Inflammatory macrophage (primary cell): Measurements from ENCODE around the gene TRIM66.
"Not testable (repeated sequence)": the region's sequence is repeated elsewhere in the genome, so short reads cannot be mapped to it uniquely, and the experiment has no call there.

ENCODE experiments used
- DNase-seq, 2 donors: peaks; one replicate each; pipeline ENCODE4 v3.0.0-alpha.2; 2020 to 2022

The TRIM66 gene

DNA sequence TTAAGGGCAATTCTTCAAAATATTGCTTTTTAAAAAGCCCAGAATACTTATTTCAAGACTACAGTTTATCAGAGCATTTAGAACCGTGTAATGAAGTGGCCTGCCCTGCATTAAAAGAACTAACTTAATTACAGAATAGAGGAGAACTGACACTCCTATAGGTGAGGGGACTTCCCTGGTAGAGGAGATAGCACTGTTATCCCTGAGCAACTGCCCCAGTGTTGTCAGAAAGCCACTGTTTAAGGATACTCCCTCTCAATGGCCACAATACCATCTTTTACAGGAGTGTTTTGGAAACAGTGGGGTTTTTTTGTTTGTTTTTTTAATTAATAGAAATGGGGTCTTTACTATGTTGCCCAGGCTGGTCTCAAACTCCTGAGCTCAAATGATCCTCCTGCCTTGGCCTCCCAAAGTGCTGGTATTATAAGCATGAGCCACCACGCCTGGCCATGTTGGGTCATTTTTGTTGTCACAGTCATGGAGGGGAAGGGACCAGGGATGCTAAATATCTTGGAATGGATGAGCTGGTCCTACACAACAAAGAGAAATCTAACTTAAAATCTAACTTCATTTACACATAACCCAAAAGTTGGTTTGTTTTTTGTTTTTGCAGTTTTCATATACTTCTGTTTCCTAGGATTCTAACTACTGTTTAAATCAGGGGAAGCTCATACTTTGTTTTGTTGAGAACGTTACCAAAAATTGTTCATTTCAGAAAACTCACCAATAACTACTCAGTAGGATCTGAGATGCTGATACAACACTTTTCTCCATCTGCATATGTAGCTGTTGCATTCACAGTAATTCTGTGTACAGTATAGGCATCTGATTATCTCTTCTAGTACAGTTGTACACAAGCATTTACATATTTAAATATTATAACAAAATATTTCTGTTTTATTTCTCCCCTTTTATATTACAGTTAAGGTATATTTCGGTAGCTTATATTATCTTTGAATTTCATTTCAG, 8.2 kb upstream of the TRIM66 start:
- no peak for DNase-seq

DNA sequence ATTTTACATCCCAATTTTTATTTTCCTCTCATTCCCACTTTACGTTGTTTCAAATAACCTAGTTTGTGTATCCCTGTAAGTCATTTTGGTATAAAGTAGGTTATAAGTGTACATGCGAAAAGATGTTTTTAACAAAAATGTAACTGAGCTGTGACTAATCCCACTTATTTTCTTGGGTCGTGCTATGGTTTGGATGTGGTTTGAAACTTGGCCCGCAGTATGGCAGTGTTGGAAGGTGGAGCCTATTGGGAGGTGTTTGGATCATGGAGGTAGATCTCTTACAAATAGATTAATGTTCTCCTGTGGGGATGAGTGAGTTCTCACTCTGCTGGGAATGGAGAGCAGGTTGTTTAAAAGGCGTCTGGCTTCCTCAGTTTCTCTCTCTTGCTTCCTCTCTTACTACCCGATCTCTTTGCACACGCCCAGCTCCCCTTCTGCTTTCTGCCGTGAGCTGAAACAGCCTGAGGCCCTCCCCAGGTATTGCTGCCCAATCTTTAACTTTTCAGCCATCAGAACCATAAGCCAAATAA, 7.3 kb upstream of the TRIM66 start:
- no peak for DNase-seq

DNA sequence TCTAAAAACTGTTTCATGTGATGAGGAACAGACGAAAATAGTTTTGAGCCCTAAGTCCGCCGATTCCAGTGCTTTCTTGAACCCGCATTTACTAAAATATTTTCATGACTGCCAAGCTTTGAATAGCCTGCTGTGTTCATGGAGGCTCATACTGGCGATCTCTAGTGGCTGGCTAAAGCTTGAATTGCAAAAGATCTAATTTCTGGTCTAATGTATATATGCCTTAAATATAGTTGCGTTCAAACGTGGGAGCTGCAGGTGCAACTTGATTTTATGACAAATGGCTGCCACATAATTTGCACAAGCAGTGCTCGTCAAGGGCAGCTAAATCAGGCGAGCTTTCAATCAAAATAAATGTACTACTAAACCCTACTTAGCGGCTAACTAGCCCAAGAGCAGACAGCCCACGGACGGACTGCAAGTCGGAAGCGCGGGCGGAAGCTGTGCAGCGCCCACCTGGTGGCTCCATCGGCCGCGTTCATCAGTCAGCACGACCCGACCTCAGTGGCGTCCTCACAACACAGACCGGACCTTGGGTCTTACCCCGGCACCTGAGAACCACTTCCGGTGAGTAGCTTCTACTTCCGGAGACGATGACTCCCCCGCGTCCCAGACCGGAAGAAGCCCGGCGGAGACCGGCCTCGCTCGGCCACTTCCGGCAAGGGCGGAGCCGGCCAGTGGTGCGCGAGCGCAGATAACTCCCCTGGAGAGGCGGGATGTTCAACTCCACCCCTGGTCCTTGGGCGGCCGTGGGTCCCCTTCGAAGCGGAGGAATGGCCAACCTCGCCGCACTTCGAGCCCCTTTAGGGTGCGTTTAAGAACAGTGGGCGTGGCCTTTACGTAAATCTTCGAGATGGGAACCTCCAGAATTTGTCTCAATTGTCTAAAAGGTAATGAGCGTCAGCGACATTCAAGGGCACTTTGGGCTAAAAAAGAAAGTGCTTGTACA, 6.2 kb upstream of the TRIM66 start:
- DNase-seq: peak; percentile 98

DNA sequence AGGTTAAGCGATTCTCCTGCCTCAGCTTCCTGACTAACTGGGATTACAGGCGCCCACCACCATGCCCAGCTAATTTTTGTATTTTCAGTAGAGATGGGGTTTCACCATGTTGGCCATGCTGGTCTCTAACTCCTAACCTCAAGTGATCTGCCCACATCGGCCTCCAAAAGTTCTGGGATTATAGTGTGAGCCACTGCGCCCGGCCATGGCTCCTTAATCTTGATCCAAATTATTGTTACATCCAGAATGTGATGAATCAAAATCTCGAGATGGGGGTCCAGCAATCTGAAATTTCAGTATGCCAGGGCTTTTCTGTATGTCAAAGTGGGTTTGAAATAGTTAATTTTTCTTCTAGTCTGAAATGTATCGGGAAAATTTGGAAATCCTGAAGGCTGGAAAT, 3.9 kb upstream of the TRIM66 start:
- no peak for DNase-seq

DNA sequence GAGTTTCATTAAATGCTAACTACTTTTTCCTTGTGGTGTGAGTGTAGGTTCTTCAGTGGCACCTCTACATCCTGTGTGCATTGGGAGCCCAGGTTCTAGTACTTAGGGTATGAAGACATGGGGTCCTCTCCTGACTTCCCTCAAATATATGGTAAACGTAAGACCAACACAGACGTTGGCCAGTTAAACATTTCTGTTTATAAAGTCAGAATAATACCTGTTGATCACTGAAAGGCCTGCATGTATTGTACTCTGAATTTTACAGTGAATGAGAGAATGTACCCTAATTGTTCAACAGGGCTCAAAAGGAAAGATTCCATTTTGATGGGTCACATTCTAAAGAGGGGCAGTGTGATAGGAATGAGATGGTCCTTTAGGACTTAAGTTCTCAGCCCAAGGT, 3.4 kb upstream of the TRIM66 start:
- DNase-seq: no peak

DNA sequence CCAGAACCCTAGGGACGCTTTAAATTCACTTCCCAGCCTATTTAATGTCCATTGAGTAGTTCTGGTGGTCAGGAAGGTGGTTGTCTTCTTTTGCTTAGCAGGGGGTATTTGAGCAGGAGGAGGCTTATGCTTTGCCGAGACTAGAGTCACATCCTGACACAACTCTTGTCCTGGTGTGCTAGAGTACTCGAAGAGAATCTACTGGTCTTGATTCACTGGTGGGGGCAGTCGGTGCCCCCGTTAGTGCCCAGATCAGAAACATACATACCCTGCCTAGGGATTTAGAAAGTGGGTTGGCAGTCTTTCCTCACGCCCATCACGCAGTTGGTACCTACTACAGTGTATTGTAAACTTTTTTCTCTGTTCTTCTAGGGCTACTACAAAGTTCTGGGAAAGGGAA, 2.8 kb upstream of the TRIM66 start:
- no peak for DNase-seq

DNA sequence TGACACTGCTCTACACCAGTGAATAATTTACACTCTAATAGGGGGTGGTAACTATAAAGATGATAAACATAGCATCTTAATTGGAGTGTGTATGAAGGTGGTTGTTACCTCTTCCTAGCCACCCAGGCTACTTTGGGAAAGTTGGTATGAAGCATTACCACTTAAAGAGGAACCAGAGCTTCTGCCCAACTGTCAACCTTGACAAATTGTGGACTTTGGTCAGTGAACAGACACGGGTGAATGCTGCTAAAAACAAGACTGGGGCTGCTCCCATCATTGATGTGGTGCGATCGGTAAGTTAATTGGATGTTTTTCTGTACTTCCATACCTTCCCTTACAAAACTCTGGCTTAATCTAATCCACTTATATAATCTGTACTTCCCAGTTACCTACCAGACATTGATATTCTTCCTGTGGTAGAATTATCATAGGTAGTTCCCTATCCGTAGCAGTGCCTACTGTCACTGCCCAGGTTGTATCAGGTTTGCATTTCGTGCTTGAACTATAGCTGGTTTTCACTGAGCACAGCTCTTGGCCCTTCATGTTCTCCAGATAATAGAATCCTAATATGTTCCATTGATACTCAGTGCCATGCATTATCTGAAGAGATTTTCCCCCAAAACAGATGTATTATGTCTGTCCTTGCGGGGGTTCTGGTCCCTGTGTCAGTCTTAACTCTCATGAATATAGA, 2.3 kb upstream of the TRIM66 start:
- no peak for DNase-seq

DNA sequence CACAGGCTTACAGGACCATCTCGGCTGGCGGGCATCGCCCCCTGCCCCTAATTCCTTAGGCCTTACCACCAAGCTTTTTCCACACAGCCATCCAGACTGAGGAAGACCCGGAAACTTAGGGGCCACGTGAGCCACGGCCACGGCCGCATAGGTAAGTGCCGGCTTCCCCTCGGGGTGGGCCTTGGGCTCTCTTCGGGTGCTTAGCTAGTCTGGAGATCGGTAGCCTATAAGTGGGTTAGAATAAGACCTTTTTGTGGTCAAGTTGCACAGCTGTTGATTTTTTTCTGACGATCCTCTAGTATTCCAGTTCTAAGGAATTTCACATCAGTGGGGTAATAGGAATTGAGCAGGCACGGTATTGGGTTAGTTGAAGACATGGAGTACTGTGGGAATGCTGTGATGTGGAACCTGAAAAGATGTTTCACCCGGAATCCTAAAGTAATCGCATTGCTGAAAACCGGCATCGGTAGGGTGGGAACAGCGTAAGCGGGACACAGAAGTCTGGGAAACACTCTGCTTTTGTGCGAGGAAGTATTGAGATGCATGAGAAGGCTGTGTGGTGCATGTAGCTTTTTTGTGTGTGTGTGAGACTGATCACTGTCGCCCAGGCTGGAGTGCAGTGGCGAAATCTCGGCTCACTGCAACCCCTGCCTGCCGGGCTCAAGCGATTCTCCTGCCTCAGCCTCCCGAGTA, 796 bp upstream of the TRIM66 start:
- no peak for DNase-seq

DNA sequence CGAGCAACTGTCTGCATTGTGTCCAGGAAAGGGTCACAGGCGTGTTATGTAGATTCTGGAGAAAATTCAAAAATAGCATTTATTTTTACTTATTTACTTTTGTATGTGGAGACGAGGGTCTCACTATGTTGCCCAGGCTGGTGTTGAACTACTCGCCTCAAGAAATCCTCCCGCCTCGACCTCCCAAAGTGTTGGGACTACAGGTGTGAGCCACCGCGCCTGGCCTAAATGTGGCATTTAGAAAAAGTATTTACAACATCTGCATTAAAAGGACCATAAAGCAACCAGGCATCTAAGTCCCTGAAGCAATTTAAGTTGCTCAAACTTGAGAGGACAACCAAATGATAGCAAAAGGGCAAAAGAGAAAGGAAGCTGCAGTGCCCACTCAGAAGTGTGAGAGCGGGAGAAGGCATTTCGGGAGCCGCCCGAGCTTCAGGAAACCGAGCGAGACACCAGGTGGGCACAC, 595 bp downstream of the TRIM66 start:
- no peak for DNase-seq

DNA sequence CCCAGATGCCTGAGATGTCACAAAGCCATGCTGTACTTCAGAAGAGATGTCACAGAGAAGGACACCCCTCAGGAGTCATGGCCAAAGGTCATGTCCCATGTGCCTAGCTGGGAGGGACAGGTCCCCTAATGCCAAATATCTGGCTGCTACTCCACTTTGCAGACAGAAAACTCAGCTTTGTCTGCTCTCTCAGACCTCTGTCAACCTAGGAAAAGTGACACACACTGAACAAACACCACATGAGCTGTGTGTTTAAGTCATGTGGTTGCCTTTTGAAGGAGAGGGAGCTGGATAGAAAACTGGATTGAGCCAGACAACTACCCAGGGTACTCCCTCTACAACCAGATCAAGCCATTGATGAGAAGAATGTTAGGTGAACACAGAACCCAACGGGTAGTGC, 3.5 kb downstream of the TRIM66 start:
- DNase-seq: no peak

DNA sequence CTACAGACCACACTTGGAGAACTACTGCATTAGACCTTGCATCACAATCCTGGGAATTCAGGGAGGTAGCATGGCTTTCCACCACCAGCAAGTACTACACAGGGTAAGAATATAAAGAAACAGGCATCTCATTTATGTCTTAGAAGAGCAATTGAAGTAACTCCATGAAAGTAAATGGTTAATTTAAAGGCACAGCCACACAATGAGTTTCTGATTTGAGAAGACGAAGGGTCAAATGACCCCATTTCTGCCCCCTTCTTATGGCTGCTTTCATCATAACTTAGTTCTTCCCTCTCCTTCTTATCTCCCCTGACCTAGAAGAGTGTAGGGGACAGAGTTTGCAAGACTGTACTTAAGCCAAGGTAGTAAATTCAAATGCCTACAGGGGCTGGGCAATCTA, 6.0 kb downstream of the TRIM66 start:
- DNase-seq: no peak

DNA sequence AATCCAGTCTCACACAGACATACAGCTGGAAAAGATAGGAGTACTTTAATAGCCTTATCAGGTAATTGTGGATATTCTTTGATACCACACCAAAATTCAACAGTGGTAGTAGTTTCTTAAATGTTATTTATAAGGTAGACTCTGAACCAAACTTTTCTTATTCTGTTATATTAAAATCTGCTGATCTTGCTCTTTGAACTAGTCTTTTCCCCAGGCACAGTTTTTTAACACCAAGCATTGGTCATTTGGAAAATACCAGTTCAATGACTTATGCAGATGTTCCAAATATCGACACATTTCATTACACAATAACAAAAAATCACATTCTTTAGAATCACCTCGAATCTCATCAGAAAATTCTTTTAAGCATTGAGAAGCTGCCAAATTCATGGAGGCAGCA, 7.6 kb downstream of the TRIM66 start:
- no peak for DNase-seq

DNA sequence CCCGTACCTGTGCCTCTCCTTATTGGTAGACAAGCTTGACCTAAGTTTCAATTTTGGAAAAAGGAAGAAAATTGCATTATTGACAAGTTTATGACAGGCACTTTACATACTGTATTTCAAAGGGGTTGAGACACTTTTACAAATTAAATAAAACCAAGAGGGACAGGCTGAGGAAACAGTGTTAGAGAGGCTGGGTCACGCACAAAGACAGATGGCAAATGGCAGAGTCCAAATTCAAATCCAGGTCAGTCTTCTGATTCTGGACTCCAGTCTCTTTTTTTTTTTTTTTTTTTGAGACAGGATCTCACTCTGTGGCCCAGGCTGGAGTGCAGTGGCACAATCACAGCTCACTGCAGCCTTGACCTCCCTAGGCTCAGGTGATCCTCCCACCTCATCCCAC, 10.1 kb downstream of the TRIM66 start:
- no peak for DNase-seq

DNA sequence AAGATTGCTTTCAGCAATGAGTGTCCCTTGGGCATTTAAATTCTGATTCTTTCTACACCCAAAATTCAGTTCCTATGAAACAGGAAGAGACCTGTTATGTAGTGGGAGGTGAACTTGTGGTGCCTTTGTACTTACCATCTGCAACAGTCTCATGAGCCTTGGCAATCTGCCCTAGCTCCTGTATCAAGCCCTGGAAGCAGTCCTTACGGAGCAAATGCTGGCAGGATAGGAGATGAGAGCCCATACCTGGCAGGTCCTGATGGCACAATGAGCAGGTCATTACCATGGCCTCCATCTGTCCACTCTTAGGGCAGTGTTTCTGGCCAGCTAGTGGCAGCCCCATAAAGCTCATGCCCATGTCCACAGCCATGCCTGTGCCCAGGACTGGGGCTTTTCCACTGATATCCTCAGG, 10.8 kb downstream of the TRIM66 start:
- no peak for DNase-seq

DNA sequence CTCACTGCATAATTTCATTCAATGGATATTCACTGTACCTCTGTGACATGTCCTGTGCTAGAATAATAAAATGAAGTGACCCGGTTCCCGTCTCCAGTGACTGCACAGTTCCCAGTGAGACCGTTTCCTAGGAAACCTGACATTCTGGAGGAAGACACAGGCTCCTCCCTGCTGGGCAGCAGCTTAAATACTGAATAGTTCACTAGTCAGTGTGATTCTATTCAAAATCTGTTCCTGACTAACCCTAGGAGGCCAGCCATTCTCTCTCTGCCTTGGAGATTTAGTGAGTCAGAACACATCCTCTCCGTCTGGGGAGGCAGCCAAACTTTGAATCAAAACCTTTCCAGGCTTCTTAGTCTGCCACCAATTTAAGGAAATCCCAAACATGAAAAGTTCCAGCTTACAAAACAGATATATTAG, 11.3 kb downstream of the TRIM66 start:
- no peak for DNase-seq

DNA sequence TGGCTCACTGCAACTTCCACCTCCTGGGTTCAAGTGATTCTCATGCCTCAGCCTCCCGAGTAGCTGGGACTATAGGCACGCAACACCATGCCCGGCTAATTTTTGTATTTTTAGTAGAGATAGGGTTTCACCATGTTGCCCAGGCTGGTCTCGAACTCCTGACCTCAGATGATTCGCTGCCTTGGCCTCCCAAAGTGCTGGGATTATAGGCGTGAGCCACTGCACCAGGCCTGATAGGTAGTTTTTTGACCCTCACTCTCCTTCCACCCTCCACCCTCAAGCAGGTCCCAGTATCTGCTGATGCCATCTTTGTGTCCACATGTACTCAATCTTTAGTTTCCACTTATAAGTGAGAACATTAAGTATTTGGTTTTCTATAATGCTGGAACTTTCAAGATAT, 12.4 kb downstream of the TRIM66 start:
- DNase-seq: not testable (repeated sequence)

DNA sequence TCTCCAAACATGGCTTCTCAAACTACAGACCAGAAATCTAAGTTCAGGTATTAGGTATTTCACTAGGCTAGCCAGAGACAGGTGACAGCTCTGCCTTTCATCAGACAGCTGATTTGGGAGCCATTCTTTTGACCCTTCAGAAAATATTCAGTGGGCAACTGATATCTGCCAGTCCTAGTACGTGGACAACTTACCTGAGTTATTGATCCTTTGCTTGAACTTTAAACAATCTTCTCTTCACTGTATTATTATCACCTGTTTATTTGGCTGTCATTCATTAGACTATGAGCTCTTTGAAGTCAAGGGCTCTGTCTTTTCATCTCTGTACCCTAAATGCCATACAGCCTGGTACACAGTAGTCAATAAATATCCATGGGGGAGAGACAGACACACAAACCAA, 17.2 kb downstream of the TRIM66 start:
- no peak for DNase-seq

DNA sequence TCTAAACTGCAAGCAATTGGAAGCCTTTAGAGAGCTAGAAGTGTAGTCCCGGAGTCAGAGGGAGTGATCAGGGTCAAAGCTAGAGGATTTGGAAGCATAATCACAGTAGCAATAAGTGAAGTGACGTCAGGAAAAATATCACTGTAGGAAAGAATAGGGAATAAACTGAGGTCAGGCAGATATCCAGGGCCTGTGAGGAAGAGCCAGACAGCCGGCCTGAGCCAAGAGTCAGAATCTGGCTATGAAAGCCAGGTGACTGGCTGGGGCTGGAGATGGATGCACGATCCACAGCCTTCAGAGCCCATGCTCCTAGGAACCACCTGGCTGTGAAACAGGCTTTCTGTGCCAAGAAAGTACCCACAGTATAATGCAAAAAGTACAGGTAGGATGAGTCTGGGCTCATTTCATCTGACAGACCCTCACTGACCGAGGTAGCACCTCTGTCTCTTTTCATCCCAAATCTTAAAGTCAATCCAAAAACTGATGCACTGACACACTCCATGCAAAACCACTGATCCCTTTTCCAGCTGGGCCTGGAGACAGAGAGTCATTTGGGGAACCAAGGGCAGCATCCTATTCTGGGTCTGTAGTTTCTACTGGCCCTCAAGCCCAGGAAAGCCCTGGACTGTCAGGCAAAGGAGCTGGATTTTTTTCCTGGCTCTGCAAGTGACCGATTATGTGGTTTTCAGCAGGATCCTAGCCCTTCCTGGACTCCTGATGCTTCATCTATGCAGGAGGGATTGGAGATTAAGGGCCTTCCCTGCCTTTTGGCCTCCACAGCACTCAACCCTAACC, 21.3 kb downstream of the TRIM66 start:
- DNase-seq: no peak

DNA sequence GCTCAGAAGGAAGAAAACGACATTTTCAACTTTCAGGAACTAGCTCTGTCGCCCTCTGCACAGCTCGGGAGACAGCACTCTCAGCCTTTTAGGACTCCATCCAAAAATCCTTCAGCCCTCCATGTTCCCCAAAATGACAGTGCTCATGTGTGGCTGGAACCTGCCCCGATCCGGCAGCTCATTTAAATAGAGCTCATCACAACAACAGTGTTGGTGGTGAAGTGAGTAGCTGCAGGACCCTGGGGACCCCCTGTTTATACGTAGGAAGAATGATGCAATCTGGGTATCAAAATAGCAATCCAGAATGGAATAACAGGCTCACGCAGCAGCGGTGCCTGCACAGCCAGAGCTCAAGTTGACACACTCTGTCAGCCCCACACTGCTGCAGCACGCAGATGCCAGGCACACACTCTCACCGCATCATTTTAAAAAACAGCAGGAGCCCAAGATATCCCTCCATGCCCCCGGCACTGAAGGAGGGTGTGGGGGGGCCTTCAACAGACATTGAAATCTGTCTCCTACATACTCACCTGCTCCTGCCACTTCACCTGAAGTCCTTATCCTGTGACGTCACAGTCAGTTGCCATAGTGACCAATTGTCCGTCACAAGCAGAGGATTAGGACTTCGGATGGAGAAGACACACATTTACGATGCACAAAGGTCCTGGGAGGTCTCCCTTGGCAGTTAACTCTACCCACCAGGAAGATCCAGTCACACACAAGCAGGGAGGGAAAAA, 24.0 kb downstream of the TRIM66 start:
- no peak for DNase-seq

DNA sequence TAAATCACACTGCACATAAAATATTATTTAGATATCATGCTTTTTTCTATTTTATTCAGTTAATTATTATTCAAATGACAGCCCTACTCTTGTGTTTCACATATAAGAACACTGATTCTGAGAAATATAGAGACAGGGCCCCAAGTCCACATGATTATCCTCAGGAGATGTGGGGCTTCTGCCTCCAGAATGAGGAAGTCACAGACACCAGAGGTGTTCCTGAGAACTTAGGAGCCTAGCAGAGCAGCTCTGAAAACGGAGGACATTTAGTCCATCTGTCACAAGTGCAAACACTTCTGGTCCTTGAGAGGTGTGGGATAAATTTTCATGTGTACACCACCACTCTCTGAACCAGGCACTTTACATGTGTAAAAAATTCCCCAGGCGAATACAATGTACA, 26.2 kb downstream of the TRIM66 start:
- no peak for DNase-seq
